Measurements from ENCODE around the gene ZNF358. TPM values are rescaled to one million over a fixed set of nuclear protein-coding genes. Genes with fewer than 3 reads are reported as not detected.

The ZNF358 gene
- total and polyA plus RNA-seq, 2 experiments from 2014 or later: 40.7 to 99.6 TPM

DNA sequence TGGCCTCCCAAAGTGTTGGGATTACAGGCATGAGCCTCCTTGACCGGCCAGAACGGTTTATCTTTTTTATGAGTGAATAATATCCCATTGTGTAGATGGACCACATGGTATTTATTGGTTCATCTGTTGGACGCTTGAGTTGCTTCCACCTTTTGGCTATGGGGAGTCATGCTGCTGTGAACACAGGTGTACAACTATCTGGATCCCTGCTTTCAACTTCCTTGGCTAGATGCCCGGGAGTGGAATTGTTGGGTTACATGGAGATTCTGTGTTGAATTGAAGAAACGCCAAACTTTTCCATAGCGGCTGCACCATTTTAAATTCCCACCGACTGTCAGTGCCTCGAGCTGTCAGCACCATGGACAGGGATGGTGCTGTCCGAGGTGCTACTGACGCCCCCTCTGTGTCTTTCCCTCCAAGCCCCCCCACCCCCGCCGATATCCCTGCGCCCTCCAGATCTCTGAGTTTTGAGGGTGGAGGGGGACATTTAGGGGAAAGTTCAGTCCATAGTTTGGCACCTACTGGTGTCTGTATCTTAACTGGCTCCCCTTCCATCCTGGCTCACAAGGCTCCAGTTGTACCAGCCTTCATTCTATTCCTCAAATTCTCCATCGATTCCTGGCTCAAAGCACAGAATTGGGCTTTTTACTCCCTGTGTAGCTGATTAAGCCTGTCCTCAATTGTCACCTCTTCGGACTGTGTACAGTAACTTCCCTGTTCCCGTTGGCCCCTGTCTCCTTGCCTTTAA lies 46.9 kb downstream of the ZNF358 start:
- Histone ChIP-seq H3K36me3 (no peaks in the 10 kb centered on the region), H3K27me3 (no peaks in the 10 kb centered on the region), H3K9me3 (ENCODE audit: low read depth) (no peaks in the 10 kb centered on the region), H3K4me3 (no peak overlapping the region), H3K4me1 (ENCODE audit: low read depth) (no peaks in the 10 kb centered on the region), H3K27ac (no peak overlapping the region)
- DNase-seq (ENCODE audit: low read depth in 1 of 2, low spot score in 1 of 2): peak; percentile 12 to 37
- TF ChIP-seq, protein P1, sequence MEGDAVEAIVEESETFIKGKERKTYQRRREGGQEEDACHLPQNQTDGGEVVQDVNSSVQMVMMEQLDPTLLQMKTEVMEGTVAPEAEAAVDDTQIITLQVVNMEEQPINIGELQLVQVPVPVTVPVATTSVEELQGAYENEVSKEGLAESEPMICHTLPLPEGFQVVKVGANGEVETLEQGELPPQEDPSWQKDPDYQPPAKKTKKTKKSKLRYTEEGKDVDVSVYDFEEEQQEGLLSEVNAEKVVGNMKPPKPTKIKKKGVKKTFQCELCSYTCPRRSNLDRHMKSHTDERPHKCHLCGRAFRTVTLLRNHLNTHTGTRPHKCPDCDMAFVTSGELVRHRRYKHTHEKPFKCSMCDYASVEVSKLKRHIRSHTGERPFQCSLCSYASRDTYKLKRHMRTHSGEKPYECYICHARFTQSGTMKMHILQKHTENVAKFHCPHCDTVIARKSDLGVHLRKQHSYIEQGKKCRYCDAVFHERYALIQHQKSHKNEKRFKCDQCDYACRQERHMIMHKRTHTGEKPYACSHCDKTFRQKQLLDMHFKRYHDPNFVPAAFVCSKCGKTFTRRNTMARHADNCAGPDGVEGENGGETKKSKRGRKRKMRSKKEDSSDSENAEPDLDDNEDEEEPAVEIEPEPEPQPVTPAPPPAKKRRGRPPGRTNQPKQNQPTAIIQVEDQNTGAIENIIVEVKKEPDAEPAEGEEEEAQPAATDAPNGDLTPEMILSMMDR (IDR thresholded peaks at IDR 0.05; ENCODE audit: low read depth, low read length): no peak

DNA sequence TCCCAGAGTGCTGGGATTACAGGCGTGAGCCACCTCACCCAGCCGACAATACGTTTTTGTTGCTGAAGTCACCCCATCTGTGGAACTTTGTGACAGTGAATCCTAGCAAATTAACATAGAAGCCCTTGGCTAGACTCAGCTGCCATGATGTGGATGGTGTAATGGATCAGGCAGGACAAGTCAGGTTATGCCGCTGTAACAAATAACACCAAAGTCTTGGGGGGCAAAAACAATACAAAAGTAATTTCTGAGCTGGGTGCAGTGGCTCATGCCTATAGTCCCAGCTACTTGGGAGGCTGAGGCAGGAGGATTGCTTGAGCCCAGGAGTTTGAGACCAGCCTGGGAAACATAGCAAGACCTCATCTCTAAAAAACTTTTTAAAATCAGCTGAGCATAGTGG lies 49.0 kb downstream of the ZNF358 start:
- Histone ChIP-seq H3K4me1 (ENCODE audit: low read depth) (no peaks in the 10 kb centered on the region), H3K9me3 (ENCODE audit: low read depth) (no peaks in the 10 kb centered on the region), H3K27me3 (no peaks in the 10 kb centered on the region), H3K36me3 (no peaks in the 10 kb centered on the region), H3K4me3 (no peak overlapping the region), H3K27ac (no peak overlapping the region)
- DNase-seq (ENCODE audit: low read depth in 1 of 2, low spot score in 1 of 2): no peak
- TF ChIP-seq, protein P1 (IDR thresholded peaks at IDR 0.05; ENCODE audit: low read depth, low read length): no peak

GRCh38 chr19:7565332-7565731 lies 49.4 kb downstream of the ZNF358 start:
- H3K4me1 ChIP-seq (ENCODE audit: low read depth): no peaks in the 10 kb centered on the region
- no peaks in the 10 kb centered on the region for H3K36me3 ChIP-seq
- no peak overlapping the region for H3K4me3 ChIP-seq
- H3K9me3 ChIP-seq (ENCODE audit: low read depth): no peaks in the 10 kb centered on the region
- TF ChIP-seq, protein P1 (IDR thresholded peaks at IDR 0.05; ENCODE audit: low read depth, low read length): no peak
- no peak overlapping the region for H3K27ac ChIP-seq
- no peaks in the 10 kb centered on the region for H3K27me3 ChIP-seq
- no peak for DNase-seq (ENCODE audit: low read depth in 1 of 2, low spot score in 1 of 2)

Other genes starting within 250 kb of the ZNF358 start
- 27.8 and 34.9 TPM in 2 replicates for gene INSR, start 221.7 kb upstream of the ZNF358 start, total RNA-seq
- gene INSR, start 221.7 kb upstream of the ZNF358 start, polyA plus RNA-seq: 7.0 and 8.6 TPM in 2 replicates
- 26.2 and 31.9 TPM in 2 replicates for gene ARHGEF18, start 167.2 kb upstream of the ZNF358 start, total RNA-seq
- gene ARHGEF18, start 167.2 kb upstream of the ZNF358 start, polyA plus RNA-seq: 12.3 and 16.8 TPM in 2 replicates
- 5.5 and 6.5 TPM in 2 replicates for gene PEX11G, start 27.1 kb upstream of the ZNF358 start, total RNA-seq
- 6.1 and 11.2 TPM in 2 replicates for gene PEX11G, start 27.1 kb upstream of the ZNF358 start, polyA plus RNA-seq
- gene MCOLN1, start 6.5 kb downstream of the ZNF358 start, total RNA-seq: 5.8 and 6.9 TPM in 2 replicates
- 13.7 and 24.7 TPM in 2 replicates for gene MCOLN1, start 6.5 kb downstream of the ZNF358 start, polyA plus RNA-seq
- 48.1 and 56.4 TPM in 2 replicates for gene PNPLA6, start 19.6 kb downstream of the ZNF358 start, total RNA-seq
- gene PNPLA6, start 19.6 kb downstream of the ZNF358 start, polyA plus RNA-seq: 21.5 and 29.3 TPM in 2 replicates
- 10.6 and 10.8 TPM in 2 replicates for gene CAMSAP3, start 79.8 kb downstream of the ZNF358 start, total RNA-seq
- gene CAMSAP3, start 79.8 kb downstream of the ZNF358 start, polyA plus RNA-seq: 10.4 and 13.5 TPM in 2 replicates
- gene XAB2, start 113.4 kb downstream of the ZNF358 start, total RNA-seq: 62.0 and 81.5 TPM in 2 replicates
- gene XAB2, start 113.4 kb downstream of the ZNF358 start, polyA plus RNA-seq: 27.5 and 37.1 TPM in 2 replicates
- gene PET100, start 113.7 kb downstream of the ZNF358 start, total RNA-seq: 14.9 and 25.0 TPM in 2 replicates
- gene PET100, start 113.7 kb downstream of the ZNF358 start, polyA plus RNA-seq: 369 and 404 TPM in 2 replicates
- gene PCP2, start 117.6 kb downstream of the ZNF358 start, total RNA-seq: 0.51 and 2.7 TPM in 2 replicates
- 0.34 and 0.70 TPM in 2 replicates for gene PCP2, start 117.6 kb downstream of the ZNF358 start, polyA plus RNA-seq
- gene STXBP2, start 121.0 kb downstream of the ZNF358 start, total RNA-seq: 16.0 and 33.6 TPM in 2 replicates
- gene STXBP2, start 121.0 kb downstream of the ZNF358 start, polyA plus RNA-seq: 32.7 and 51.2 TPM in 2 replicates
- gene RETN, start 152.9 kb downstream of the ZNF358 start, total RNA-seq: not detected in 2 replicates
- gene RETN, start 152.9 kb downstream of the ZNF358 start, polyA plus RNA-seq: not detected in 2 replicates
- not detected in 2 replicates for gene MCEMP1, start 161.0 kb downstream of the ZNF358 start, total RNA-seq
- not detected in 2 replicates for gene MCEMP1, start 161.0 kb downstream of the ZNF358 start, polyA plus RNA-seq
- 95.9 and 96.2 TPM in 2 replicates for gene TRAPPC5, start 164.7 kb downstream of the ZNF358 start, total RNA-seq
- 111 and 120 TPM in 2 replicates for gene TRAPPC5, start 164.7 kb downstream of the ZNF358 start, polyA plus RNA-seq
- gene FCER2, start 186.0 kb downstream of the ZNF358 start, total RNA-seq: not detected in 2 replicates
- 0.39 TPM in 1 of 2 replicates, not detected in the other for gene FCER2, start 186.0 kb downstream of the ZNF358 start, polyA plus RNA-seq
- gene CLEC4G, start 216.0 kb downstream of the ZNF358 start, total RNA-seq: not detected in 2 replicates
- gene CLEC4G, start 216.0 kb downstream of the ZNF358 start, polyA plus RNA-seq: not detected in 2 replicates
- gene CD209, start 231.4 kb downstream of the ZNF358 start, total RNA-seq: not detected in 2 replicates
- not detected in 2 replicates for gene CD209, start 231.4 kb downstream of the ZNF358 start, polyA plus RNA-seq
- gene CLEC4M, start 247.1 kb downstream of the ZNF358 start, total RNA-seq: 0.54 TPM in 1 of 2 replicates, not detected in the other
- gene CLEC4M, start 247.1 kb downstream of the ZNF358 start, polyA plus RNA-seq: 0.48 TPM in 1 of 2 replicates, not detected in the other

All from cardiac muscle cell (in vitro differentiated cells and primary cell).